Fibroblast of lung (primary cell): ENCODE data around the gene PATJ.
"Not testable (repeated sequence)": the region's sequence is repeated elsewhere in the genome, so short reads cannot be mapped to it uniquely, and the experiment has no call there.

Experiments
- EZH2 ChIP-seq: IDR thresholded peaks from 2 replicates; pipeline ENCODE4 v1.5.1; 2012; ENCODE audit warnings: low read length, control low read depth, mild to moderate bottlenecking; ENCODE audit errors: missing control alignments
- TF ChIP-seq, protein P1 (sequence below), 2 donors: IDR thresholded peaks in 1 of 2; conservative IDR thresholded peaks in 1 of 2; 1 replicate in 1 of 2; 2 replicates in 1 of 2; pipeline ENCODE4 v1.5.1; 2011 to 2012; ENCODE audit warnings: low read length in 2 of 2, control low read depth in 1 of 2, inconsistent platforms in 1 of 2, low read depth in 1 of 2, mild to moderate bottlenecking in 1 of 2

DNA sequence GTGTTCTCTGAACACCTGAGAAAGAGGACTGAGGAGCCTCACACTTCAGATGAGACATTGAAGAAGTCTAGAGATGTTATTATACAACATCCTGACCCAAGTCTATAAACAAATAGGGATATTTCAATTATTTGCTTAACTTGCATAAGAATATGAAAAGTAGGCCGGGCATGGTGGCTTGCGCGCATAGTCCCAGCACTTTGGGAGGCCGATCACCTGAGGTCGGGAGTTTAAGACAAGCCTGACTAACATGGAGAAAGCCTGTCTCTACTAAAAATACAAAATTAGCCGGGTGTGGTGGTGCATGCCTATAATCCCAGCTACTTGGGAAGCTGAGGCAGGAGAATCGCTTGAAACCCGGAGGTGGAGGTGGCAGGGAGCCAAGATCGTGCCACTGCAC is 478.2 kb downstream of the PATJ start:
- TF ChIP-seq, protein P1, sequence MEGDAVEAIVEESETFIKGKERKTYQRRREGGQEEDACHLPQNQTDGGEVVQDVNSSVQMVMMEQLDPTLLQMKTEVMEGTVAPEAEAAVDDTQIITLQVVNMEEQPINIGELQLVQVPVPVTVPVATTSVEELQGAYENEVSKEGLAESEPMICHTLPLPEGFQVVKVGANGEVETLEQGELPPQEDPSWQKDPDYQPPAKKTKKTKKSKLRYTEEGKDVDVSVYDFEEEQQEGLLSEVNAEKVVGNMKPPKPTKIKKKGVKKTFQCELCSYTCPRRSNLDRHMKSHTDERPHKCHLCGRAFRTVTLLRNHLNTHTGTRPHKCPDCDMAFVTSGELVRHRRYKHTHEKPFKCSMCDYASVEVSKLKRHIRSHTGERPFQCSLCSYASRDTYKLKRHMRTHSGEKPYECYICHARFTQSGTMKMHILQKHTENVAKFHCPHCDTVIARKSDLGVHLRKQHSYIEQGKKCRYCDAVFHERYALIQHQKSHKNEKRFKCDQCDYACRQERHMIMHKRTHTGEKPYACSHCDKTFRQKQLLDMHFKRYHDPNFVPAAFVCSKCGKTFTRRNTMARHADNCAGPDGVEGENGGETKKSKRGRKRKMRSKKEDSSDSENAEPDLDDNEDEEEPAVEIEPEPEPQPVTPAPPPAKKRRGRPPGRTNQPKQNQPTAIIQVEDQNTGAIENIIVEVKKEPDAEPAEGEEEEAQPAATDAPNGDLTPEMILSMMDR (conservative IDR thresholded peaks at IDR 0.05 in 1 of 2, IDR thresholded peaks at IDR 0.05 in 1 of 2; ENCODE audit: low read depth in 1 of 2, low read length in 2 of 2), result not testable (repeated sequence)
- not testable (repeated sequence) for TF ChIP-seq EZH2
